GM18858 (cell line): Measurements from ENCODE around the gene COL1A2.

Experiments used
- ATAC-seq: cut with Tn5 transposase; IDR thresholded peaks from one replicate; pipeline ENCODE4 v1.9.1; 2021; ENCODE audit not compliant: unreplicated experiment

The COL1A2 gene

DNA sequence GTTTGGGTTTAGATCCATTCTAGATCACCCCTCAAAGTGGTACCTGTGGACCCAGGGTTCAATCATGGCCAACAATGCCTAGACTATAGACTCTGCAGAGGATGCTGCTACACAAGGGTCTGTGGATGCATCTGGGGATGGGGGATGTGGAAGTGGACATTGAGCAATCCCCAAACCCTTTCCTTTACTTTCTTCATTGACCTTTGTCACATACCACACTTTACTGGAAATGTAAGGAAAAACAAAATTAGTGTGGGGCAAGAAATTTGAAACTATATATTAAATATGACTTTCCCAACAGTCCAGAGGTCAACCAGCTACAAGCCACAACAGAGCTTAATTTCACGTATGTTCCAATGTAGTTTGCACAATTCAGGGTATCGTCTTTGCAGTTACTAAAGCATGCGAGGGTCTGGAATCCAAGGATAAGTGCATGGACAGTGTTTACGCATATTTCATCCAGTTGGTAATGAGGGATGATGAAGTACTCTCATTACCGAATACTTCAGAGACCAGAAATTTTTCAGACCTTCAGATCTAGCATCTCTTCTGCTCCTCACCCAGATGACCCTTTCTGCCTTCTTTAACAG, 81.7 kb downstream of the COL1A2 start:
- no peak for ATAC-seq

DNA sequence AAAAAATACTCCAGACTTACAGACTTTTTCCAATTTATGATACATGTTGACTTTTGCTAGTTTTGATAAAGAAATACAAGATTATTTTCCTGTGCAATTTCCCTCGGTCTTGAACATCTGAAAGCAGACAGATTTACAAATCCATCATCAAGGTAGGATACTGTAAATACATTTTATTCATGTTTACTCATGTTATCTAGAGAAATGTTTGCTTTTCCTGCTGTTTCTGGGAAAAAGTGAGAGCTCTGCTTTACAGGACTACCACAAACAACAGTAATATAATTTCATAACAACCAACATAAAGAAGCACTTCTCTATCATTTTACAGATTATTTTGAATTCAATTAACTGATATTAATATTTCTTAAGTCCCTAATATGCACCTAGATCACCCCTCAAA, 83.2 kb downstream of the COL1A2 start:
- ATAC-seq, result no peak

DNA sequence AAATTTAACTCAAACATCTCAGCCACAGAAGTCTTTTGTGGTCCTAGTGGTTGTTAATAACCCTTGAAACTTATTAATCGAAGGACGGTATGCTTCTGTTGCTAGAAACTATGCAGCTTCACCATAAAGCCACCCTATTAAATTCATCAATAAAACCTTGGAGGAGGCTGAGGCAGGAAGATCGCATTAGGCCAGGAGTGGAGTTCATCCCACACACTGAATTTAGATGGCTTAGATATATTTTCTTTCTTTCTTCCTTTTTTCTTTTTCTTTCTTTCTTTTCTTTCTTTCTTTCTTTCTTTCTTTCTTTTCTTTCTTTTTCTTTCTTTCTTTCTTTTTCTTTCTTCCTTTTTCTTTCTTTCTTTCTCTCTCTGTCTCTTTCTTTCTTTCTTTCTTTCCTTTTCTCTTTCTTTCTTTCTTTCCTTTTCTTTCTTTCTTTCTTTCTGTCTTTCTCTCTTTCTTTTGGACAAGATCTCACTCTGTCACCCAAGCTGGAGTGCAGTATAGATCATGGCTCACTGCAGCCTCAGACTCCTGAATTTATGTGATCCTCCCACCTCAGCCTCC, 84.0 kb downstream of the COL1A2 start:
- ATAC-seq, result no peak
